ENCODE data around the gene MAGEB3.

DNA sequence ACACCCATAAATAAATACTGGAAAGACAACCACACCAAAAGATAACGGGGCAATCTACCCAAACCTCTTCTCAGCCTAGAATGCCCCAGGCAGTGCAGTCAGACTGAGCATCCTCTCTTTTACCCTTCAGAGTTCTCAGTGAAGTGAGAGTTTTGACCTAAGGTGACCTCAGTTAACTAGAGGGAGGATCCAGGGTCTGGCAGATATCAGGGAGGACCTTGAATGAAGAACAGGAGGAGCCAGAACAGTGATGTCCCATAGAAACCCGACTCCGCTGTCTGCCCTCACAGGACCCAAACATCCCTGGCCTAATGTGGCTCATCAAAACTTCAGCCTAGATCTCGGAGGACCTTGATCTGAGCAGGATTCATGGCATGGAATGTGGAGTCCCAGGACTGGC lies at the start of gene MAGEB3:
- no peak for TF ChIP-seq CTCF (IDR thresholded peaks at IDR 0.05)
- no peak for TF ChIP-seq POLR2A (IDR thresholded peaks at IDR 0.05)
